H1 (cell line): Measurements from ENCODE around the gene NKAIN1. TPM values are rescaled to one million over a fixed set of nuclear protein-coding genes. Genes with fewer than 3 reads are reported as not detected.
A peak's percentile ranks its signal among the peaks of the same experiment; 100 is the strongest.

Source experiments
- ASH2L ChIP-seq: fragments of 200-600, 300-600 bp; sonication (generic); IDR thresholded peaks from one replicate; pipeline ENCODE4 v1.7.1; 2017; ENCODE audit warnings: low read length
- GTF2F1 ChIP-seq: IDR thresholded peaks from 2 replicates; pipeline ENCODE4 v1.6.1; 2012; ENCODE audit warnings: low read depth, low read length, improper control_type of control experiment, borderline replicate concordance
- JUND ChIP-seq: IDR thresholded peaks from 2 replicates; pipeline ENCODE4 v1.6.1; 2011; ENCODE audit warnings: mild to moderate bottlenecking, improper control_type of control experiment, low read length
- PHF8 ChIP-seq: fragments of 200-600 bp; sonication (generic); conservative IDR thresholded peaks from 2 replicates; pipeline ENCODE4 v1.7.1; 2012; ENCODE audit warnings: low read depth, mild to moderate bottlenecking, inconsistent platforms, low read length, moderate library complexity
- SIN3A ChIP-seq, 2 experiments: IDR thresholded peaks in 1 of 2; conservative IDR thresholded peaks in 1 of 2; 2 replicates each; pipeline ENCODE4 v1.6.1; 2011 to 2012; ENCODE audit warnings: low read length in 2 of 2, improper control_type of control experiment in 1 of 2, low read depth in 1 of 2, mild to moderate bottlenecking in 1 of 2
- SIRT6 ChIP-seq: IDR thresholded peaks from one replicate; pipeline ENCODE4 v1.7.1; 2012; ENCODE audit warnings: low read length, inconsistent platforms
- ZNF274 ChIP-seq: IDR thresholded peaks from 2 replicates; pipeline ENCODE4 v1.7.0; 2012; ENCODE audit warnings: low read length, borderline replicate concordance; ENCODE audit errors: extremely low read depth
- polyA plus RNA-seq, 7 experiments: library from polyadenylated mRNA; depleted of rRNA in 3 of 7; stranded (reverse) in 5 of 7; unstranded in 2 of 7; fragments of >200 nt in 5 of 7; fragments of 200-250 nt in 2 of 7; gene quantifications; 1 replicate in 5 of 7; 2 replicates in 1 of 7; 4 replicates in 1 of 7; pipeline versions ENCODE4 v1.2.1 to v1.2.3, GENCODE V29; 2011 to 2013; ENCODE audit warnings: missing spikeins in 2 of 7, mixed read lengths in 2 of 7
- total RNA-seq: library from RNA; stranded (reverse); fragmentation: NEBNext Ultra II Directional; extraction: Animal tissue kit (Norgen Biotek cat#: 25700); gene quantifications from 2 replicates; pipeline ENCODE4 v1.2.1, GENCODE V29; 2021
- TF ChIP-seq, protein P1 (sequence below): IDR thresholded peaks from 2 replicates; pipeline ENCODE4 v1.6.1; 2012; ENCODE audit warnings: low read length, inconsistent platforms
- TF ChIP-seq, protein P2 (sequence below): fragments of 300-600 bp; sonication (generic); IDR thresholded peaks from 2 replicates; pipeline ENCODE4 v1.7.1; 2012; ENCODE audit warnings: low read length, moderate library complexity, mild to moderate bottlenecking, inconsistent platforms; ENCODE audit not compliant: insufficient replicate concordance

The NKAIN1 gene
- total and polyA plus RNA-seq, 2 of the 8 experiments (the other 6 are each of a cell fraction or from before 2014, with no cell fraction given) = 59.3 to 66.9 TPM

DNA sequence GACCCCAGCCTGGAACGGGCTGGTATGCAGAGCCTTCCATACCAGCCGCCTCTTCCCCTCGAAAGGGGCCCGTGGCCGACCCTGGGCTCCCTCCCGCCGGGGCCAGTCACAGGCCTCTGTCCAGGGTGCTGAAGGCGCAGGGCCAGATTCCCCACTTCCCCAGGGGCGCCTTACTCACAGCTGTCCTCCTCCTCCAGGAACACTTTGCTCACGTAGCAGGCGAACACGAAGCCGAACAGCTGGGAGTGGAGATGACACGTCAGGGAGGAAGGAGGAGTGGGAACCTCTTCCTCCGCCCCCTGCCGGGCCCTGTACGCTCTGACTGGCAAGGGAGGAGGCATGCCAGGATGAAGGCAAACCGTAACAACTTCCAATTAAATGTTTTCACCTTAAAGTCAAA is 57.3 kb downstream of the NKAIN1 start (continued):
- TF ChIP-seq, protein P1, sequence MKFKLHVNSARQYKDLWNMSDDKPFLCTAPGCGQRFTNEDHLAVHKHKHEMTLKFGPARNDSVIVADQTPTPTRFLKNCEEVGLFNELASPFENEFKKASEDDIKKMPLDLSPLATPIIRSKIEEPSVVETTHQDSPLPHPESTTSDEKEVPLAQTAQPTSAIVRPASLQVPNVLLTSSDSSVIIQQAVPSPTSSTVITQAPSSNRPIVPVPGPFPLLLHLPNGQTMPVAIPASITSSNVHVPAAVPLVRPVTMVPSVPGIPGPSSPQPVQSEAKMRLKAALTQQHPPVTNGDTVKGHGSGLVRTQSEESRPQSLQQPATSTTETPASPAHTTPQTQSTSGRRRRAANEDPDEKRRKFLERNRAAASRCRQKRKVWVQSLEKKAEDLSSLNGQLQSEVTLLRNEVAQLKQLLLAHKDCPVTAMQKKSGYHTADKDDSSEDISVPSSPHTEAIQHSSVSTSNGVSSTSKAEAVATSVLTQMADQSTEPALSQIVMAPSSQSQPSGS = no peak
- TF ChIP-seq PHF8 (no peak), GTF2F1 (no peak), ZNF274 (no peak), SIN3A (conservative IDR thresholded peaks at IDR 0.05 in 1 of 2, IDR thresholded peaks at IDR 0.05 in 1 of 2; ENCODE audit: low read depth in 1 of 2, low read length in 2 of 2) (peak; percentile 90 to 97; a peak in 3 of 4 replicates), JUND (0 out of 2 replicates have a peak, but pooled peaks have one; percentile 30), SIRT6 (no peak), ASH2L (no peak)
- TF ChIP-seq, protein P2, sequence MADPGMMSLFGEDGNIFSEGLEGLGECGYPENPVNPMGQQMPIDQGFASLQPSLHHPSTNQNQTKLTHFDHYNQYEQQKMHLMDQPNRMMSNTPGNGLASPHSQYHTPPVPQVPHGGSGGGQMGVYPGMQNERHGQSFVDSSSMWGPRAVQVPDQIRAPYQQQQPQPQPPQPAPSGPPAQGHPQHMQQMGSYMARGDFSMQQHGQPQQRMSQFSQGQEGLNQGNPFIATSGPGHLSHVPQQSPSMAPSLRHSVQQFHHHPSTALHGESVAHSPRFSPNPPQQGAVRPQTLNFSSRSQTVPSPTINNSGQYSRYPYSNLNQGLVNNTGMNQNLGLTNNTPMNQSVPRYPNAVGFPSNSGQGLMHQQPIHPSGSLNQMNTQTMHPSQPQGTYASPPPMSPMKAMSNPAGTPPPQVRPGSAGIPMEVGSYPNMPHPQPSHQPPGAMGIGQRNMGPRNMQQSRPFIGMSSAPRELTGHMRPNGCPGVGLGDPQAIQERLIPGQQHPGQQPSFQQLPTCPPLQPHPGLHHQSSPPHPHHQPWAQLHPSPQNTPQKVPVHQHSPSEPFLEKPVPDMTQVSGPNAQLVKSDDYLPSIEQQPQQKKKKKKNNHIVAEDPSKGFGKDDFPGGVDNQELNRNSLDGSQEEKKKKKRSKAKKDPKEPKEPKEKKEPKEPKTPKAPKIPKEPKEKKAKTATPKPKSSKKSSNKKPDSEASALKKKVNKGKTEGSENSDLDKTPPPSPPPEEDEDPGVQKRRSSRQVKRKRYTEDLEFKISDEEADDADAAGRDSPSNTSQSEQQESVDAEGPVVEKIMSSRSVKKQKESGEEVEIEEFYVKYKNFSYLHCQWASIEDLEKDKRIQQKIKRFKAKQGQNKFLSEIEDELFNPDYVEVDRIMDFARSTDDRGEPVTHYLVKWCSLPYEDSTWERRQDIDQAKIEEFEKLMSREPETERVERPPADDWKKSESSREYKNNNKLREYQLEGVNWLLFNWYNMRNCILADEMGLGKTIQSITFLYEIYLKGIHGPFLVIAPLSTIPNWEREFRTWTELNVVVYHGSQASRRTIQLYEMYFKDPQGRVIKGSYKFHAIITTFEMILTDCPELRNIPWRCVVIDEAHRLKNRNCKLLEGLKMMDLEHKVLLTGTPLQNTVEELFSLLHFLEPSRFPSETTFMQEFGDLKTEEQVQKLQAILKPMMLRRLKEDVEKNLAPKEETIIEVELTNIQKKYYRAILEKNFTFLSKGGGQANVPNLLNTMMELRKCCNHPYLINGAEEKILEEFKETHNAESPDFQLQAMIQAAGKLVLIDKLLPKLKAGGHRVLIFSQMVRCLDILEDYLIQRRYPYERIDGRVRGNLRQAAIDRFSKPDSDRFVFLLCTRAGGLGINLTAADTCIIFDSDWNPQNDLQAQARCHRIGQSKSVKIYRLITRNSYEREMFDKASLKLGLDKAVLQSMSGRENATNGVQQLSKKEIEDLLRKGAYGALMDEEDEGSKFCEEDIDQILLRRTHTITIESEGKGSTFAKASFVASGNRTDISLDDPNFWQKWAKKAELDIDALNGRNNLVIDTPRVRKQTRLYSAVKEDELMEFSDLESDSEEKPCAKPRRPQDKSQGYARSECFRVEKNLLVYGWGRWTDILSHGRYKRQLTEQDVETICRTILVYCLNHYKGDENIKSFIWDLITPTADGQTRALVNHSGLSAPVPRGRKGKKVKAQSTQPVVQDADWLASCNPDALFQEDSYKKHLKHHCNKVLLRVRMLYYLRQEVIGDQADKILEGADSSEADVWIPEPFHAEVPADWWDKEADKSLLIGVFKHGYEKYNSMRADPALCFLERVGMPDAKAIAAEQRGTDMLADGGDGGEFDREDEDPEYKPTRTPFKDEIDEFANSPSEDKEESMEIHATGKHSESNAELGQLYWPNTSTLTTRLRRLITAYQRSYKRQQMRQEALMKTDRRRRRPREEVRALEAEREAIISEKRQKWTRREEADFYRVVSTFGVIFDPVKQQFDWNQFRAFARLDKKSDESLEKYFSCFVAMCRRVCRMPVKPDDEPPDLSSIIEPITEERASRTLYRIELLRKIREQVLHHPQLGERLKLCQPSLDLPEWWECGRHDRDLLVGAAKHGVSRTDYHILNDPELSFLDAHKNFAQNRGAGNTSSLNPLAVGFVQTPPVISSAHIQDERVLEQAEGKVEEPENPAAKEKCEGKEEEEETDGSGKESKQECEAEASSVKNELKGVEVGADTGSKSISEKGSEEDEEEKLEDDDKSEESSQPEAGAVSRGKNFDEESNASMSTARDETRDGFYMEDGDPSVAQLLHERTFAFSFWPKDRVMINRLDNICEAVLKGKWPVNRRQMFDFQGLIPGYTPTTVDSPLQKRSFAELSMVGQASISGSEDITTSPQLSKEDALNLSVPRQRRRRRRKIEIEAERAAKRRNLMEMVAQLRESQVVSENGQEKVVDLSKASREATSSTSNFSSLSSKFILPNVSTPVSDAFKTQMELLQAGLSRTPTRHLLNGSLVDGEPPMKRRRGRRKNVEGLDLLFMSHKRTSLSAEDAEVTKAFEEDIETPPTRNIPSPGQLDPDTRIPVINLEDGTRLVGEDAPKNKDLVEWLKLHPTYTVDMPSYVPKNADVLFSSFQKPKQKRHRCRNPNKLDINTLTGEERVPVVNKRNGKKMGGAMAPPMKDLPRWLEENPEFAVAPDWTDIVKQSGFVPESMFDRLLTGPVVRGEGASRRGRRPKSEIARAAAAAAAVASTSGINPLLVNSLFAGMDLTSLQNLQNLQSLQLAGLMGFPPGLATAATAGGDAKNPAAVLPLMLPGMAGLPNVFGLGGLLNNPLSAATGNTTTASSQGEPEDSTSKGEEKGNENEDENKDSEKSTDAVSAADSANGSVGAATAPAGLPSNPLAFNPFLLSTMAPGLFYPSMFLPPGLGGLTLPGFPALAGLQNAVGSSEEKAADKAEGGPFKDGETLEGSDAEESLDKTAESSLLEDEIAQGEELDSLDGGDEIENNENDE = no peak
